Naive B cell (primary cell): ENCODE data around the gene SLC37A2. TPM values are rescaled to one million over a fixed set of nuclear protein-coding genes. Genes with fewer than 3 reads are reported as not detected.
"Not testable (repeated sequence)": the region's sequence is repeated elsewhere in the genome, so short reads cannot be mapped to it uniquely, and the experiment has no call there.

Experiments used
- ATAC-seq, 2 donors: fragments of 150-1000 bp; cut with Tn5 transposase; 2 replicates each; pipeline ENCODE4 v1.10.0; 2021; ENCODE audit warnings: low read depth in 2 of 2, mild to moderate bottlenecking in 2 of 2, moderate library complexity in 2 of 2
- DNase-seq: peaks from one replicate; pipeline ENCODE4 v3.0.0; 2022
- H3K27ac Mint-ChIP-seq, 6 donors: one replicate each; pipeline ENCODE4 v1.8.0; 2020 to 2022; ENCODE audit warnings: mild to moderate bottlenecking in 6 of 6, mixed read lengths in 6 of 6, moderate library complexity in 5 of 6, inconsistent platforms in 2 of 6
- H3K27me3 Mint-ChIP-seq, 3 donors: one replicate each; pipeline ENCODE4 v1.8.0; 2021 to 2022; ENCODE audit warnings: mixed read lengths in 3 of 3, mild to moderate bottlenecking in 1 of 3
- H3K36me3 Mint-ChIP-seq, 2 donors: one replicate each; pipeline ENCODE4 v1.8.0; 2020 to 2022; ENCODE audit warnings: mixed read lengths in 2 of 2, inconsistent platforms in 1 of 2, mild to moderate bottlenecking in 1 of 2
- H3K4me1 Mint-ChIP-seq, 3 donors: one replicate each; pipeline ENCODE4 v1.8.0; 2020 to 2022; ENCODE audit warnings: mixed read lengths in 3 of 3, inconsistent platforms in 1 of 3, mild to moderate bottlenecking in 1 of 3, moderate library complexity in 1 of 3
- H3K4me3 Mint-ChIP-seq, 8 donors: one replicate each; pipeline ENCODE4 v1.8.0; 2020 to 2022; ENCODE audit warnings: mild to moderate bottlenecking in 8 of 8, mixed read lengths in 8 of 8, moderate library complexity in 8 of 8, inconsistent platforms in 2 of 8
- H3K9me3 Mint-ChIP-seq, 7 donors: one replicate each; pipeline ENCODE4 v1.8.0; 2020 to 2022; ENCODE audit warnings: mixed read lengths in 7 of 7, mild to moderate bottlenecking in 5 of 7, inconsistent platforms in 2 of 7, moderate library complexity in 1 of 7
- polyA plus RNA-seq, 6 donors: library from polyadenylated mRNA; unstranded; fragments of 300-500 nt; fragmentation: Illumina TruSeq; gene quantifications; one replicate each; pipeline ENCODE4 v1.2.3, GENCODE V29; 2021; ENCODE audit warnings: low read depth in 6 of 6

Gene SLC37A2
- polyA plus RNA-seq, result 1 to 10 TPM in 4 of 6 donors, under 1 TPM in 2; 0.48 to 2.4 (median 1.8) TPM

- H3K27me3 Mint-ChIP-seq, result peaks cover 11 to 68% (median 15%) of the 10 kb centered on the region in 3 donors
- peak within 1 kb of the TSS; percentile 44 to 95 (median 89) for H3K27ac Mint-ChIP-seq
- peak; percentile 70 for DNase-seq
- H3K4me1 Mint-ChIP-seq, result peaks cover 7 to 16% (median 16%) of the 10 kb centered on the region in 3 donors
- peak; percentile 98 for ATAC-seq
- peaks cover 0 to 5% (median 2%) of the 10 kb centered on the region in 7 donors for H3K9me3 Mint-ChIP-seq
- H3K4me3 Mint-ChIP-seq, result peak within 1 kb of the TSS; percentile 77 to 94 (median 86)
- peaks cover 0 to 4% of the 10 kb centered on the region in 2 donors for H3K36me3 Mint-ChIP-seq
Observed at GRCh38 chr11:125062931-125063428, at the start of gene SLC37A2. SLC37A2 (plus strand) TSS chr11:125063305; CDS start chr11:125063368, 63 bp downstream.

DNA sequence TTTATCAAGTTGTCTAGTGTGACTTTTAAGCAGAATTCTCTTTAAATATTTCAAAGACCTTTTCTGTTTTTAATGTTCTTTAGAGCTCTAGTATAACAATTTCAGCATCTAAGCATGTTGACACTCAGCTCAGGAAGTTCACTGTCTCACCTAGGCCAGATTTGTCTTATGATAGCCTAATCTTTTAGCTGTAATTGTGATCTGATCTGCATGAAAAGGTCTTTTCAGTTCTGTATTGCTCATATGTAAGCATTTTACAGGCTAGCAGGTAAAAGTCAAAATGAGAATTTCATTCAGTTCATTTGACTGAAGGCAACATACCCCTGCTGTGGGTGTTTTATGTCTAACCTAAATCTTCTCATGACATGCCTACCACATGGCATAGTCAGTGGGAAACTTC is 46.7 kb upstream of the SLC37A2 start:
- H3K9me3 Mint-ChIP-seq, result peaks cover 0 to 18% (median 5%) of the 10 kb centered on the region in 7 donors
- H3K36me3 Mint-ChIP-seq, result peaks cover 0 to 9% of the 10 kb centered on the region in 2 donors
- H3K27me3 Mint-ChIP-seq, result no peaks in the 10 kb centered on the region
- no peak overlapping the region for H3K27ac Mint-ChIP-seq
- no peaks in the 10 kb centered on the region for H3K4me1 Mint-ChIP-seq
- DNase-seq (no peak), ATAC-seq (no peak)
- H3K4me3 Mint-ChIP-seq, result no peak overlapping the region

DNA sequence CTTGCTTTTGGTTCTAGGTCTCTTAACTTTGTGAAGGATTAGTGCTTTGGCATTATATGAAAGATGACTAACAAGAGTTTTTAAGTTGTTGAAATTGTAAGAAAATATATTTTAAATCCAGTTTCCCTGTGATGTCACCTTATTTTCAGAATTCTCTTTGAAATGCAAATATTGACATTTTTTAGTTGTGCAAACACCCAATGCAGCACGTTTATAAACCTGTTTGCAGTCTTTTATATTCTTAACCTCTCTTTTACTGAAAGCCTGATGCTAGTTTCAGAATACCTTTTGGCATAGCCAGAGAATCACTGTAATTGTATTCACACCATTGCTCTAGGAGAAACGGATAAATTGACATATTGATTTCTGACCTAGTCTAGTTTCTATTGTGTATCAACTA is 42.8 kb upstream of the SLC37A2 start:
- Mint-ChIP-seq H3K4me3 (no peak overlapping the region), H3K27ac (no peak overlapping the region), H3K4me1 (no peaks in the 10 kb centered on the region), H3K36me3 (no peaks in the 10 kb centered on the region), H3K27me3 (no peaks in the 10 kb centered on the region), H3K9me3 (peaks cover 0 to under 1% (median 0%) of the 10 kb centered on the region in 7 donors)
- DNase-seq (no peak), ATAC-seq (no peak)

GRCh38 chr11:125022551-125022950 is 40.6 kb upstream of the SLC37A2 start:
- ATAC-seq (no peak), DNase-seq (no peak)
- Mint-ChIP-seq H3K36me3 (no peaks in the 10 kb centered on the region), H3K27ac (no peak overlapping the region), H3K27me3 (no peaks in the 10 kb centered on the region), H3K9me3 (no peaks in the 10 kb centered on the region), H3K4me1 (no peaks in the 10 kb centered on the region), H3K4me3 (no peak overlapping the region)

- no peaks in the 10 kb centered on the region for H3K27me3 Mint-ChIP-seq
Observed at GRCh38 chr11:125025968-125026367, 37.1 kb upstream of the SLC37A2 start.

GRCh38 chr11:125029431-125029830 is 33.7 kb upstream of the SLC37A2 start:
- H3K4me3 Mint-ChIP-seq, H3K4me1 Mint-ChIP-seq, H3K27me3 Mint-ChIP-seq, DNase-seq, H3K27ac Mint-ChIP-seq, ATAC-seq: not testable (repeated sequence)
- peaks cover 8 to 26% (median 15%) of the 10 kb centered on the region in 7 donors for H3K9me3 Mint-ChIP-seq
- peaks cover 20% of the 10 kb centered on the region in 2 donors for H3K36me3 Mint-ChIP-seq

More at GRCh38 chr11:125025968-125026367, 37.1 kb upstream of the SLC37A2 start:
- H3K9me3 Mint-ChIP-seq, result peaks cover 0 to 7% (median 0%) of the 10 kb centered on the region in 7 donors
- no peak overlapping the region for H3K4me3 Mint-ChIP-seq
- H3K36me3 Mint-ChIP-seq, result peaks cover 8 to 10% of the 10 kb centered on the region in 2 donors
- no peak for ATAC-seq
- H3K27ac Mint-ChIP-seq, result no peak overlapping the region
- DNase-seq, result no peak
- H3K4me1 Mint-ChIP-seq, result no peaks in the 10 kb centered on the region

DNA sequence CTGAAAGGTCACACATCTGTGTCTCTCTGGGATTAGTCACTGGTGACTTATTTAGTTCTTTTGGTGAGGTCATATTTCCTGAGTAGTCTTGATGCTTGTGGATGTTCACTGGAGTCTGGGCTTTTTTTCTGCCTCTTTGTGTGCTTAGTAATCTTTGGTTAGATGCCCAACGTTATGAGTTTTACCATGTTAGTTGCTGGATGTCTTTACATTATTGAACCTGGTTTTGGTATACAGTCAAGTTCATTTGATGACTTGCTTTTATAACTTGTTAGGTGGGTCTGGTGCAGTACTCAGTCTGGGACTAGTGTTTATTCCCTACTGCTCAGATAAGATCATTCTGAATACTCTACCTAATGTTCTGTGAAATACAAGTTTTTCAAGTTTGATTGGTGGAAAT is 26.2 kb upstream of the SLC37A2 start:
- no peak overlapping the region for H3K4me3 Mint-ChIP-seq
- ATAC-seq, result no peak
- H3K27me3 Mint-ChIP-seq, result no peaks in the 10 kb centered on the region
- peaks cover 14 to 48% (median 27%) of the 10 kb centered on the region in 7 donors for H3K9me3 Mint-ChIP-seq
- no peak overlapping the region for H3K27ac Mint-ChIP-seq
- peaks cover 10 to 30% of the 10 kb centered on the region in 2 donors for H3K36me3 Mint-ChIP-seq
- DNase-seq, result no peak
- no peaks in the 10 kb centered on the region for H3K4me1 Mint-ChIP-seq

DNA sequence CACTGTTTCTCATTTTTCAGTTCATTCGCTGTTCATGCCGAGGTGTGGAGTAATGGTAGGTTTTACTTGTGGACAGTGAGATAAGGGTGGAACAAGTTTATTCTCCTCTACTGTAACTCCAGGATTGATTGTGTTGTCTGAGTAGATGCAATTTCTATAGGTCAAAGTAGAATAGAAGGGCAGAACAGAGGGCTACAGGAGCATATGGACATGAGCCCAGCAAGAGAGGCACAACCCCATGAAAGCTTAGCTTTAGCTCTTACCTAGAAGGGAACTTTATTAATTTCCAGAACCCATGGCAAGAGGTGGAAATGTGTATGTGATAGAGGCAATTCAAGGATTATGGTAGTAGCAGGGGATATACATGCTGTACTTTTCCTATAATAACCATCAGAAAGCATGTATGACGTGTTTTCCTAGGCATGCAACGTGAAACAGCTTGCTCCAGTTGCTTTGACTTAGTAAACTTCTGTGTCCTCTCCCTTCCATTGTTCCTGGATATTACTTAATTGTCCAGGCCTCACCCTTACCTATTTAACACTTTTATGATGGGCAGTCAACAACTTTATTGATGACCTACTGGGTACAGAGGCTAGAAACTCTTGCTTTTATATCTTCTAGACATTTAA is 13.8 kb upstream of the SLC37A2 start:
- Mint-ChIP-seq H3K36me3 (peaks cover 0 to 5% of the 10 kb centered on the region in 2 donors), H3K27ac (no peak overlapping the region), H3K4me3 (no peak overlapping the region), H3K4me1 (no peaks in the 10 kb centered on the region), H3K9me3 (peaks cover 0 to 12% (median 3%) of the 10 kb centered on the region in 7 donors), H3K27me3 (no peaks in the 10 kb centered on the region)
- DNase-seq, result no peak
- no peak for ATAC-seq

DNA sequence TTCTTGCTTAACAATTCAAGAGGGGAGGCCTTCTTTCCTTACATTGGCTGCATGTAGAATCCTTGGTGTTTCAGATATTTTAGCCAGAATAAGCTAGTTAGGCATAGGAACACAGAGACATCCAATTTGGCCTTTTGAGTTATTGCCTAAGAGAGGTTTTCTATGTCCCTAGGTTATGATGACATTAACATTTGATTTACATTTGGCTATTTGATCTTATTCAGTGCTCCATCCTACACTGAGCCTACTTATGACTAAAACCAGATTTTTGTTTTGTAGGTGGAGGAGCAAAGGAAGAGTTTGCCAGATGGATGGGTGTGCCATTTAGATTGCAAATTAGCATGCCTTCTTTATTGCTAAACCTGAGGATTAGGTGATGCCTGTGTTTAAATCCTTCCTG is 11.1 kb upstream of the SLC37A2 start:
- Mint-ChIP-seq H3K27ac (no peak overlapping the region), H3K4me1 (no peaks in the 10 kb centered on the region), H3K4me3 (no peak overlapping the region), H3K27me3 (no peaks in the 10 kb centered on the region), H3K36me3 (no peaks in the 10 kb centered on the region), H3K9me3 (peaks cover 0 to 4% (median 0%) of the 10 kb centered on the region in 7 donors)
- DNase-seq (no peak), ATAC-seq (no peak)

DNA sequence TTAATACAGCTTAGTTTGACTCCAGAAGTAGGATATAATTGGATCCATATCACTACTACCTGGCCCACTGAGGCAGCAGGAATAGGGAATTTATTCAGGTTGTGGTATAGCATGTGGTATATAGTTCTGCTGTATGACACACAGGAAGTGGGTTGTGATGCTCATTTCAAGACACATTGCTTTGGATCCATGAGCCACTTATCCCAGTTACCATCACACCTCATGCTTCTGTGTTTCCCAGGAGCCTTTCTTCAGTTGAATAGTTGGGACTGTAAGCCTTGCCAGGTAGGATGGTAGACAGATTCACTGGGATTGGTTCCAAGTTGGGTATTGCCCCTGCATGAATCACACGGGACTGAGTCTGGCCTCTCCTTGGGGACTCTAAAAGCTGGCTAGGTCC is 9.9 kb upstream of the SLC37A2 start:
- H3K4me3 Mint-ChIP-seq, result no peak overlapping the region
- H3K9me3 Mint-ChIP-seq, result peaks cover 0 to 4% (median 0%) of the 10 kb centered on the region in 7 donors
- peaks cover 0 to 1% (median 0%) of the 10 kb centered on the region in 3 donors for H3K27me3 Mint-ChIP-seq
- no peak for DNase-seq
- no peaks in the 10 kb centered on the region for H3K4me1 Mint-ChIP-seq
- no peak for ATAC-seq
- H3K36me3 Mint-ChIP-seq, result no peaks in the 10 kb centered on the region
- H3K27ac Mint-ChIP-seq, result no peak overlapping the region

DNA sequence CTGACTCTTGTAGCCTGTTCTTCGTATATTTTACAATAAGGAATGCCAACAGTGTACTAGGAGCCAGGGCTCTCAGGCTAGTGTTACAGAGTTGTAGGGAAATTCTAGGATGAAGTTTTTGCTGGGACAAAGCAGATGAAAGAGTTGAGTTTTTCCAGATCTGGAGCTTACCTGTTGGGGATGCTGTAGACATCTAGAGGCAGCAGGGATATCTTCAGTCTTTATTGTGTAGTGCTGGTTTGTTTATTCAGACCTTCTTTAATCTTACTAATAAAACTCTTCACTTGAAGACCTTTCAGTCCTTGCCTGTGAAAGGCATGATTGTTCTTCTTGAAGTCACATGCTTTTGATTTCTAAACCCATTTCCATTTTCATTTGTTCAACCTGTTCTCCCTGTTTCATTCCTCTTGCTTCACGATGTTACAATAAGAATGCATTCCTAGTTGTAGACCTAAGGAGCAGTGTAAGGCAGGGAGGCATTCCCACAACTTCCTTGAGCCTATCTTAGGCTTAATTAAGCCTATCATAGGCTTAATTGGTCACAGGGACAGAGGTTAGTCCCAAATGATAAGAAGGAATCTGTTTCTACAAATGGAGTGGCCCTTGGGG is 7.9 kb upstream of the SLC37A2 start:
- no peaks in the 10 kb centered on the region for H3K4me1 Mint-ChIP-seq
- H3K4me3 Mint-ChIP-seq, result no peak overlapping the region
- DNase-seq (no peak), ATAC-seq (no peak)
- peaks cover 0 to 15% (median 0%) of the 10 kb centered on the region in 3 donors for H3K27me3 Mint-ChIP-seq
- H3K27ac Mint-ChIP-seq, result no peak overlapping the region
- peaks cover 0 to 4% (median 0%) of the 10 kb centered on the region in 7 donors for H3K9me3 Mint-ChIP-seq
- no peaks in the 10 kb centered on the region for H3K36me3 Mint-ChIP-seq

DNA sequence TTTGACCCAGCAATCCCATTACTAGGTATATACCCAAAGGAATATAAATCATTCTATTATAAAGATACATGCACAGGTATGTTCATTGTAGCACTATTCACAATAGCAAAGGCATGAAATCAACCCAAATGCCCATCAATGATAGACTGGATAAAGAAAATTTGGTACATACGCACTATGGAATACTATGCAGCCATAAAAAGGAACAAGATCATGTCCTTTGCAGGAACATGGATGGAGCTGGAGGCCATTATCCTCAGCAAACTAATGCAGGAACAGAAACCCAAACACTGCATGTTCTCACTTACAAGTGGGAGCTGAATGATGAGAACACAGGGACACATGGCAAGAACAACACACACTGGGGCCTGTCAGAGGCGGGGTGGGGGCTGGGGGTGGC is 7.0 kb upstream of the SLC37A2 start:
- not testable (repeated sequence) for H3K36me3 Mint-ChIP-seq, H3K4me3 Mint-ChIP-seq, H3K9me3 Mint-ChIP-seq, H3K27ac Mint-ChIP-seq, ATAC-seq, DNase-seq, H3K4me1 Mint-ChIP-seq
- H3K27me3 Mint-ChIP-seq, result peaks cover 0 to 24% (median 0%) of the 10 kb centered on the region in 3 donors

GRCh38 chr11:125056931-125057692 is 6.0 kb upstream of the SLC37A2 start:
- ATAC-seq, result no peak
- H3K9me3 Mint-ChIP-seq, result peaks cover 0 to 4% (median 1%) of the 10 kb centered on the region in 7 donors
- peaks cover 0 to 1% of the 10 kb centered on the region in 2 donors for H3K36me3 Mint-ChIP-seq
- peaks cover 5 to 33% (median 5%) of the 10 kb centered on the region in 3 donors for H3K27me3 Mint-ChIP-seq
- no peak for DNase-seq
- H3K4me3 Mint-ChIP-seq, result no peak overlapping the region
- H3K4me1 Mint-ChIP-seq, result no peaks in the 10 kb centered on the region
- H3K27ac Mint-ChIP-seq, result peak overlapping the region in 1 of 6 donors; percentile 46
